ENCODE measurements around the gene LBX2.

The LBX2 gene

DNA sequence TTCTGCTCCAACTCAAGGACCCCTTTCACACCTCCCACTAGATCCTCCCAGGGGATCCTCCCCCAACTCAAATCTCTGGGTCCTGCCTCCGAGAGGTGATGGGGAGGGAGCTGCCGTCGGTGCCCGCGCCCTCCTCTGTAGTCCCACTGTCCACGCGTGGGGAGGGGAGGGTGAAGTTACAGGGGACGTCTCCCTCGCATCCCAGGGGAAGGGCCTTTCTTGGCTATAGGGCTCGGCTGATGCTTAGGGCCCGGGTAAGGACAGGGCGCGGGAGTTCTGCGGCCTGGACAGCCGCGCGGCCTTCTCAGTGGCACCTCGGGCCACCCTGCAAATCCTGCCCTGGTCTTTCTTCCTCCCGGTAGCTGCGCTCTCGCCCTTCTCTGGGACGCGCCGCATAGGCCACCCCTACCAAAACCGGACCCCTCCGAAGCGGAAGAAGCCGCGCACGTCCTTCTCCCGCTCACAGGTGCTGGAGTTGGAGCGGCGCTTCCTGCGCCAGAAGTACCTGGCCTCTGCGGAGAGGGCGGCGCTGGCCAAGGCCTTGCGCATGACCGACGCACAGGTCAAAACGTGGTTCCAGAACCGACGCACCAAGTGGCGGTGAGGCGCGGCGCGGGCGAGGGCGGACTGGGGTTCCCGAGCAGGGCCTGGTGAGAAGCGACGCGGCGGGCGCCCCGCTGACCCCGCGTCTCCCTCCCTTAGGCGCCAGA is 16.0 kb upstream of the LBX2 start:
- TF ChIP-seq, protein P1, sequence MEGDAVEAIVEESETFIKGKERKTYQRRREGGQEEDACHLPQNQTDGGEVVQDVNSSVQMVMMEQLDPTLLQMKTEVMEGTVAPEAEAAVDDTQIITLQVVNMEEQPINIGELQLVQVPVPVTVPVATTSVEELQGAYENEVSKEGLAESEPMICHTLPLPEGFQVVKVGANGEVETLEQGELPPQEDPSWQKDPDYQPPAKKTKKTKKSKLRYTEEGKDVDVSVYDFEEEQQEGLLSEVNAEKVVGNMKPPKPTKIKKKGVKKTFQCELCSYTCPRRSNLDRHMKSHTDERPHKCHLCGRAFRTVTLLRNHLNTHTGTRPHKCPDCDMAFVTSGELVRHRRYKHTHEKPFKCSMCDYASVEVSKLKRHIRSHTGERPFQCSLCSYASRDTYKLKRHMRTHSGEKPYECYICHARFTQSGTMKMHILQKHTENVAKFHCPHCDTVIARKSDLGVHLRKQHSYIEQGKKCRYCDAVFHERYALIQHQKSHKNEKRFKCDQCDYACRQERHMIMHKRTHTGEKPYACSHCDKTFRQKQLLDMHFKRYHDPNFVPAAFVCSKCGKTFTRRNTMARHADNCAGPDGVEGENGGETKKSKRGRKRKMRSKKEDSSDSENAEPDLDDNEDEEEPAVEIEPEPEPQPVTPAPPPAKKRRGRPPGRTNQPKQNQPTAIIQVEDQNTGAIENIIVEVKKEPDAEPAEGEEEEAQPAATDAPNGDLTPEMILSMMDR (IDR thresholded peaks at IDR 0.05; ENCODE audit: insufficient read depth, missing control alignments) = no peak
- FAIRE-seq (no peak), DNase-seq (ENCODE audit: insufficient read length, low spot score) (no peak)

DNA sequence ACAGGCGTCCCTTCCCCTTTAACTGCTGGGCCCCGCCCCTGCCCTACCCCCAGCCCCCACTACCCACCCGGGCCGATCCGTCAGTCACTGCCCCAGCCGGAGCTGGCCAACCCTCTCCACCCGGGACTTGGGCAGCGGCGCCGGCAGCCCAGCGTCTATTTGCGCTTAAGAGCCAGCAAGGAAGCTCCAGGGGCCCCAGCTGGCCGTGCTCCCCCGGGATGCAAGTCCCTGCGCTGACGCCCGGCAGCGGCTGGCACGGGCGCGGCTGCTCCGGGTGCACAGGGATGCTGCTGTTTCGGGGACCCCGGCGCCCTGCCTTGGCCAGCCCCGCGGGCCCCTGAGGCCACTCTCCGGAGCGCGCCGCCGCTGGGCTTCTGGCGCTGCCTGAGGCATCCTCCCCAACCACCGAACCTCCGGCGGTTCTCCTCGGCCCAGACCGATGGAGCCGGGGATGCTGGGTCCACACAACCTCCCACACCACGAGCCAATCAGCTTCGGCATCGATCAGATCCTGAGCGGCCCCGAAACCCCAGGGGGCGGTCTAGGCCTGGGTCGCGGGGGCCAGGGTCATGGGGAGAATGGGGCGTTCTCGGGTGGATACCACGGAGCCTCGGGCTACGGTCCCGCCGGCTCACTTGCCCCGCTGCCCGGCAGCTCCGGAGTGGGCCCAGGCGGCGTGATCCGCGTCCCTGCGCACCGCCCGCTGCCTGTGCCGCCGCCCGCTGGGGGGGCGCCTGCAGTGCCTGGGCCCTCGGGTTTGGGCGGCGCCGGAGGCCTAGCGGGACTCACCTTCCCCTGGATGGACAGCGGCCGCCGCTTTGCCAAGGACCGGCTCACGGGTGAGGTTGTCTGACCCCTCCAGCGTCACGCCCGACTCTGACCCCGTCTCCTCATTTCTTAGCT is 15.2 kb upstream of the LBX2 start, which contains the start of gene TLX2:
TSS of gene TLX2 (plus strand) at position 83 of the 903 bp plus-strand sequence. CDS start at position 440, 357 bp downstream.
- FAIRE-seq (no peak), DNase-seq (ENCODE audit: insufficient read length, low spot score) (peak; percentile 74)

DNA sequence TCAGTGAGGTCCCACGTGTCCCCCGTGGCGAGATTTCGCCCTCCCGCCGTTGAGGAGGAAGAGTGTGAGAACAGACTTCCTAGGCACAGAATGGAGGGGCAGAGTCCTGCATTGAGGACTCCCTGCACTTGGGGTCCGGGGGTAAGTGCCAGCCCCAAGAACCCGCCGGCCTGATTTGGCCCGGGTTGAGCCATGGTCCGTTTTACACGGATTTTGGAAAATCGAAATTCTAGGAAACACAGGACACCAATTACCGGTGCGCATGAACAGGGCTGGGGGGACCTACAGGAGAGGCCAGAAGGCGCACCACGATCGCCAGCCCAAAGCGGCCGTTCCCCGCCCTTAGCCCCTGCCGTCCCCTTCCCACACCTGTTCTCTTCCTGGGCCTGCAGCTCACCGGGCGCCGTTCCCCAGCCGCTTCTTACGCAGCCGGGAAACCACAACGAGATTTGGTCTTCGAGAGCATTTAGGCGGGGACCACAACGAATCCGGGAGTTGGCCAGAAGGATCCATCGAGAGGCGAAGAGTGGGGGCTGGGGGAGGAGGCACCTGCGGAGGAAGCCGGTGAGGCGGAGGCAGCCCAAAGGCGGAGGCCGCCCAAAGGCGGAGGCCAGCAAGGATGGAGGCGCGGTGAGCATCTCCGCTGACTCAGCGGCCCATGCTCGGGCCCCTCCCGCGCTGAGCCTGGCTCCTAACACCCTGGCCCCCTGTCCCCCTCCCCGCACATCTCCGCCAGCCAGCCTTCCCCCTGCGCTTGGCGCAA is 14.4 kb upstream of the LBX2 start:
- FAIRE-seq = no peak
- TF ChIP-seq, protein P1 (IDR thresholded peaks at IDR 0.05; ENCODE audit: insufficient read depth, missing control alignments) = no peak
- DNase-seq (ENCODE audit: insufficient read length, low spot score) = no peak

More for the DNA sequence above, 15.2 kb upstream of the LBX2 start, which contains the start of gene TLX2:
- TF ChIP-seq, protein P1 (IDR thresholded peaks at IDR 0.05; ENCODE audit: insufficient read depth, missing control alignments) = no peak

DNA sequence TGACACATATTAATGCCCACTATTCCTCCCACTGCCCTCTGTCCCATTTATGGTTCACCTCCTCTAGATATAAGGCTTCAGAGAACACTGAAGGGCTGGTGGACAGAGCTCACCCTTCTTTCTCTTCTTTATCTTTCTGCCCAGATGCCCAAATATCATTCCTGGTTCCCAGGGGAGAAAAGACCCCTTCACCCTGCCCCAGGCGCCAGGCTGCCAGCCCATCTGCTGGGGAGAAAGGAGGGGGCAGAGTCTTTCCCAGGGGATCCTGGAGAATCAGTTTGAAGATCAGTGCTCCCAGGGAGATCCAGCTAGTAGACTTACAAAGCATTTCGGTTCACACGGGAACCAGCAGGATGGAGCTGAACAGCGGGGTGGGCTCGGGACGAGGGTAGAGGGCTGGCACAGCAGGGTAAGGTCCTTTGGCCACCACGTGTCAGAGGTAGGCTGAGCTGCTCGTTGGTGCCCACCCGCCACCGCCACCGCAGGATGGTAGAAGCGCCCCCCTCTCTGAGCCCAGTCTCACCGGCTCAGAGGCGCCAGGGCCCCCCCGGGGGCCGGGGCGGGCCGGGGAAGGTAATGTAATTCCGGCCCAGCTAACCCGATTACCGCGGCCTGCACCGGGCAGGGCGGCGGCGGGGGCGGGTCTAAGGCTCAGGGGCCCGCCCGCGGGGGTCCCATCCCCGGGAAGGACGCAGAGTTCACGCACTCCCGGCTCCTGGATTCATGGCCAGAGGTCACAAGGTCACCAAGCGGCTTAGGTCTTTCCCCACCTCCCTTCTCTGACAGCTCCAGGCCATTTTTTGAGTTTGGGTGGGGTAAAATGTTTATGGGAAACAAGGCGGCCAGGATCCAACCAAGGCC is 13.6 kb upstream of the LBX2 start:
- peak; percentile 83 for DNase-seq (ENCODE audit: insufficient read length, low spot score)
- no peak for FAIRE-seq
- TF ChIP-seq, protein P1 (IDR thresholded peaks at IDR 0.05; ENCODE audit: insufficient read depth, missing control alignments) = no peak

DNA sequence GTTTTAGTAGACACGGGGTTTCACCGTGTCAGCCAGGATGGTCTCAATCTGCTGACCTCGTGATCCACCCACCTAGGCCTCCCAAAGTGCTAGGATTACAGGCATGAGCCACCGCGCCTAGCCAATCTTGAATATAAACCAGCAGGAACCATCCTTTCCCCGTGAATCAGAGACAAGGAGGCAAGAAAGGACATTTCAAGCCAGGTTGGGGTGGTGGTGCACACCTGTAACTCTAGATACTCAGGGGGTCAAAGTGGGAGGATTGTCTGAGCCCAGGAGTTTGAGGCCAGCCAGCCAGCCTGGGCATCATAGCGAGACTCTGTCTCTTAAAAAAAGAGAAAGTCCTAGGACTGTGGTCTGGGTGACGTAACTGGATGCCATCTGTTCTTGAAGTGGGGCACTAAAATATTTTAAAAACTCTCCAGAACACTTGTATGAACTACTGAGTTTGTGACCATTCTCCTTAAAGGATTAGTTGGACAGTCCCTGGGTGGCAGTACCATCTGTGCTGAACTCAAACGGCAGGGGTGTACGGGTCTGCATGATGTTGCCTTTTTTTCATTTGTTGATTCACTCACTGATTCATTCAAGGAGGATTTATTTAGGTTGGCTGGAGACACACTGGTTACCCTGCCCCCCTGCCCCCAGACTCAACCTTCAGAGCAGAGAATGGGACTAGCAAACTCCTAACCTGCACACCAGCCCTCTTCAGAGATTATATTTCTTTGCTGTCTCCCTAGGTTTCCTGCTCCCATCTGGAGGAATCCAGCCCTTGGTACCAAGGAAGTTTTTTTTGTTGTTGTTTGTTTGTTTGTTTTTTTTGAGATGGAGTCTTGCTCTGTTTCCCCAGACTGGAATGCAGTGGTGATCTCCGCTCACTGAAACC is 11.9 kb upstream of the LBX2 start:
- FAIRE-seq = no peak
- no peak for DNase-seq (ENCODE audit: insufficient read length, low spot score)
- TF ChIP-seq, protein P1 (IDR thresholded peaks at IDR 0.05; ENCODE audit: insufficient read depth, missing control alignments) = no peak
